LNCAP (cell line): ENCODE data around the gene DCANP1.

ENCODE experiments used
- TF ChIP-seq, protein P1 (sequence below): fragments of 450-650 bp; IDR thresholded peaks from 2 replicates; pipeline ENCODE4 v1.5.1; 2017; ENCODE audit warnings: mild to moderate bottlenecking

DCANP1 gene

DNA sequence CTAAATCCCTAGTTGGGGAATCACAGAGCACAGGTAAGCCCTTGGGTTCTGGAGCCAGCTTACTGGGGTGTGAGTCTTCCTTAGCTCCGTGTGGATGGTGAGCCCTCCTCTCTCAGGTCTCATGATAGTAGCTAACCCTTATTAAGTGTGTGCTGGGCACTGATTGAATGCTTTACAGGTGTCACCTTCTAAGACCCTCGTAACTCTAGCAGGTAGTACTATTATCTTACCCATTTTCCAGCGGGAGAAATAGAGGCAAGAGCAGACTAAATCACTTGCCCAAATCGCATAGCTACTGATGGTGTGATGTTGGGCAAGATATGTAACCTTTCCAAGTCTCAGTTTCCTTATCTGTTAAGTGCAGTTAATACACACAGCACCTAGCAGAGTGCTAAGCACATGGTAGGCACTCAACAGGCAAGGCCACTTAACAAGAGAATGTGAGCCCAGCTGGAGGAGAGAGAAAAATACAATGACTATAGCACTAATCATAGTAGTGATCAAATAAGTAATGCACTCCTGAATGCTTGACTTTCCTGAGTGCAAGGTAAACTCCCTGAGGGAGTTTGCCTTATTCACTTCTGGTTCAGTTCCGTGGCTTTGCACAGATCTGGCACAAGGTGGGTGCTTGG, at the start of gene DCANP1:
Gene DCANP1, minus strand, starts transcription at position 51 of the 632 bp plus-strand sequence. CDS start 240 bp downstream, outside the sequence.
- TF ChIP-seq, protein P1, sequence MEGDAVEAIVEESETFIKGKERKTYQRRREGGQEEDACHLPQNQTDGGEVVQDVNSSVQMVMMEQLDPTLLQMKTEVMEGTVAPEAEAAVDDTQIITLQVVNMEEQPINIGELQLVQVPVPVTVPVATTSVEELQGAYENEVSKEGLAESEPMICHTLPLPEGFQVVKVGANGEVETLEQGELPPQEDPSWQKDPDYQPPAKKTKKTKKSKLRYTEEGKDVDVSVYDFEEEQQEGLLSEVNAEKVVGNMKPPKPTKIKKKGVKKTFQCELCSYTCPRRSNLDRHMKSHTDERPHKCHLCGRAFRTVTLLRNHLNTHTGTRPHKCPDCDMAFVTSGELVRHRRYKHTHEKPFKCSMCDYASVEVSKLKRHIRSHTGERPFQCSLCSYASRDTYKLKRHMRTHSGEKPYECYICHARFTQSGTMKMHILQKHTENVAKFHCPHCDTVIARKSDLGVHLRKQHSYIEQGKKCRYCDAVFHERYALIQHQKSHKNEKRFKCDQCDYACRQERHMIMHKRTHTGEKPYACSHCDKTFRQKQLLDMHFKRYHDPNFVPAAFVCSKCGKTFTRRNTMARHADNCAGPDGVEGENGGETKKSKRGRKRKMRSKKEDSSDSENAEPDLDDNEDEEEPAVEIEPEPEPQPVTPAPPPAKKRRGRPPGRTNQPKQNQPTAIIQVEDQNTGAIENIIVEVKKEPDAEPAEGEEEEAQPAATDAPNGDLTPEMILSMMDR: no peak

GRCh38 chr5:135494196-135494595, 47.0 kb upstream of the DCANP1 start:
- TF ChIP-seq, protein P1: no peak

DNA sequence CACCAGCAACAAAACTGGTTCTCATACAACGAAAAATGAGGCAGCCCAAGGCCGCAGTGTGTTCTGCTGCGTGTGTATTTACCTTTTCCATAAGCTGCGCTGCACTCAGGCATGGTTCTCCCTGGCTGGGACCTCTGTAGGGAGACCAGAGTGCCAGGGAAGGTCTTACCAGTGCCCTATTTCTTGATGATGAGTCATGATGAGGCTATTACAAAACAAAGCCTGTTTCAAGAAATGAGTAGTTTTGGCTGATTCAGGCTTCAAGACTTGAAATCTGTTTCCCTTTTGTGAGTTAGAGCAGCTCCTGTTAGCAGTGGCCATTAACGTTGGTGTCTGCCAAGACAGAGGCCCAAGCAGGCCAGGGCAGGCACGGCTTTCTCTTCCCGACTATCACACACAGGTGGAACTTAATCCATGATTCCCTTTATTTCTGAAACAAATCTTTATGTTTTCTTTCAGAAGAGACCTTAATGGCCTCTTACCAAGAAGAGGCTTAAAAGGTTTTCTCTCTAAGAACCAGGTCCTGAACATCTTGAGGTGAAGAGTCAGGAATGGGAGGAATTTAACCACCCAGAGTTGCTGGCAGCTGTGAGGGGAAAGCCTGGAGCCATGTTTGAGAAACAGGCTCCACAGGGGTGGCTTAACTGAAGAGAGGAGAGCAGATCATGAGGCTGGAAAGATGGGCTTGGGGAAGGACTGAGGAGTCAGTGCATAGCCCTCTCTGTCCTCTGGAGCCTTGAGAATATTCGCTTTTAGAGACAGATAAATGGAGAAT, 46.4 kb upstream of the DCANP1 start:
- TF ChIP-seq, protein P1: no peak

DNA sequence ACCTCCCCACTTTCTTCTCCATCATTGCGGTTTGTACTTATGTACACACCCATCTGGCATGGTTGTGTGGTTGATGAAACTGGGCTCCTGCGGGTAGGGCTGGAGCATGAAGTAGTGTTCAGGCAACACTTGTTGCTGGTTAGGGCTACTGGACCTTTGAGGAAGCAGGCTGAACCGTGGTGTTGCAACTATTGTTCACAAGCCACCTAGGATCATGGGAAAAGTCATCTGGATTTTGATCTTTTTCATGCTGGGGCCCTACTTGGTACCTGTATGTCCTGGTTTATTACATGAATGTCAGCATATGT, 45.1 kb upstream of the DCANP1 start:
- TF ChIP-seq, protein P1: no peak

- TF ChIP-seq, protein P1: no peak
These were observed 44.6 kb upstream of the DCANP1 start for GRCh38 chr5:135491552-135492318.

GRCh38 chr5:135491038-135491551, 43.9 kb upstream of the DCANP1 start:
- TF ChIP-seq, protein P1: no peak

DNA sequence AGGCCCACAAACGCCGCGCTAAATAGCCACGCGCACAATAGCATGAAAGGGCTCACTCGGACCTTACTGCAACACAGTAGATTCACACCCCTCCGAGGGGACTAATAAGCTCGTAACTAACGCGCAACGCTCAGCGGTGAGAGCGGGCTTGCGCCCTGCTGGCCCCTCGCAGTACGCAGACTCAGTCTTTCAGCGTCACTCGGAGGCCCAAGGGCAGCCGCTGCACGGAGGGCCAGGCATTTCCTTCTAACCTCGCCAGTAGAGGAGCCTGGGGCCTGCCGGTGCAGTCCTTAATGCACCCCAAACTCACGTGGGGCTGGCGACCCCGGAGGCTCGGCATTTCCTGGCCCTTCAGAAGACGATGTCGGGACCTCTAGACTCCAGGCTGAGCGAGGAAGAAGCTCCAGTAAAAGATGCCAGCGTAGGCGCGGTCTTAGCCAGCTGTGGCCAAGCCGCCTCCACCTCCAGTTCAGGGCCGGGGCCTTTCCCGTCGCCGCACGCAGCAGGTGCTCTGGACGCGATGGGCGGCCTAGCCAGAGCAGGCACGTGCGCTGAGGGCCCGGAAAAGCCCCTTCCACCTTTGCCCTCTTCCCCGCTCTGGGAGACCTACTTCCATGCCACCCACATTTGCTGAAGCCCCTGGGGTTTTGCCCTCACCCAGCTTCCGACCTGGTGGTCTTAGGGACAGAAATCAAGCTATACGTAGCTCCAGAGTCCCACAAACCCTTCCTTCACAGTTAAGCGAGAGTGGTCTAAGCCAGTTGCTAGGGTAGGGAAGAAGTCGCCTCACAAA, 43.3 kb upstream of the DCANP1 start:
- TF ChIP-seq, protein P1: no peak
